IPS DF 6.9 (cell line): ENCODE data around the gene PLCL2.
"Not testable (repeated sequence)": the region's sequence is repeated elsewhere in the genome, so short reads cannot be mapped to it uniquely, and the experiment has no call there.

Experiments used
- DNase-seq: peaks from one replicate; pipeline ENCODE4 v3.0.0-alpha.2; 2013; ENCODE audit warnings: low read depth, low spot score
- H3K27ac ChIP-seq: one replicate; pipeline ENCODE4 v1.5.1; 2013; ENCODE audit warnings: low read length, control low read depth
- H3K27me3 ChIP-seq: 2 replicates; pipeline ENCODE4 v1.6.1; 2013; ENCODE audit warnings: mild to moderate bottlenecking, low read length; ENCODE audit not compliant: control insufficient read depth, insufficient read depth
- H3K36me3 ChIP-seq: 2 replicates; pipeline ENCODE4 v1.6.1; 2013; ENCODE audit warnings: low read length; ENCODE audit not compliant: control insufficient read depth, insufficient read depth
- H3K4me1 ChIP-seq: 2 replicates; pipeline ENCODE4 v1.6.1; 2013; ENCODE audit warnings: low read length; ENCODE audit not compliant: control insufficient read depth, insufficient read depth
- H3K4me3 ChIP-seq: 2 replicates; pipeline ENCODE4 v1.5.1; 2013; ENCODE audit warnings: mild to moderate bottlenecking, low read length
- H3K9me3 ChIP-seq: 2 replicates; pipeline ENCODE4 v1.6.1; 2013; ENCODE audit warnings: low read length, inconsistent platforms; ENCODE audit not compliant: control insufficient read depth, insufficient read depth
- WGBS: extraction: QIAGEN DNeasy Blood & Tissue Kit; methylation state at CpG from one replicate; pipeline ENCODE4 v1.1.7; 2013; ENCODE audit warnings: mixed read lengths, missing lambda C conversion rate; ENCODE audit not compliant: insufficient read length, insufficient coverage; 5-methylcytosine and 5-hydroxymethylcytosine counted together

The PLCL2 gene

DNA sequence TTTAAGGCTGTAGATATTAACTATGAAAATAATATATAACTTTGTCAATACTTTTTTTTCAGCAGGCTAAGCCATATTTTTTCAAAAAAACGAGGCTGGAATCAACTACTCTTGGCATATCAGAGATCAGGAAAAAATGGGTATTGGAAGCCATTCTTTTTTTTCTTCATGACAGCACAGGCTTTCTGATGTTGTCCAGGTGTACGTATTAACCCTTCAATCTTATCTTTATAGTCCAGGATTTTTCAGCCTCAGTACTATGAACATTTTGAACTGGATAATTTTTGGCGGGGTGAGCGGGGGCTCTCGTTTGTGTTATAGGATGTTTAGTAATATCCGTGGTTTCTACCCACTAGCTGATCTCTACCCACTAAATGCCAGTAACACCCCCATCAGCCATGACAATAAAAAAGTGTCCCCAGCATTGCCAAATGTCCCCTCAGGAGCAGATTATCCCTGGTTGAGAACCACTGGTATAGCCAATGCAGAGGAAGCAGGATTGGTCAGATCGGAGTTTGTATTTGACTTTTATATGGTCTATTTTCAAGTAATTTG is 52.0 kb downstream of the PLCL2 start:
- Histone ChIP-seq H3K36me3 (no peaks in the 10 kb centered on the region), H3K27ac (no peak overlapping the region), H3K9me3 (no peaks in the 10 kb centered on the region), H3K27me3 (no peaks in the 10 kb centered on the region), H3K4me1 (no peaks in the 10 kb centered on the region; the same call in 1 of the 2 replicates), H3K4me3 (no peak overlapping the region)
- no CpG with 5 or more reads among the region's 7 CpGs for WGBS
- DNase-seq: no peak

DNA sequence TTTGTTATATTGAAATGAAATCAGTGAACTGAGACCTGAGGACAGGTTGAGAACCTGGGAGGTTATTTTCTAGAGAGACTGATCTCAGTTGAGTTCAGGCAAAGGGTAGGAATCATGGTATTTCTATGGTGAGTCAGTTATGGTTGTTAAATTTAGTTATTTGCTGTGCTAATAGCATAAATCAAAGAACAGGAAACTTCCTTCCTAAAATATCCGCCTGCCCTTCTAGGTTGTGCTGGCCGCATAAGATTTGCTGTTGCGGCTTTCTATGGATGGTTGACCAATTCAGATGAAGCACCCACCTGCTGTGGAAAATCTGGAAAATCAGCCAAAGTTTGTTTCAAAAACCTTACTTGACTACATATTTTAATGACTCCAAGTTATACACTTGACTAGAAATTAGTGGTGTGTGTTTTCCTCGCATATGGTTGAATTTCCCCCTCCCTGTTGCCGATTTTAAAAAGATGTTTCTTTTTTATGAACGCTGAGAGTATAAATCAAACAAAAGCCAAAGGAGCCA is 52.6 kb downstream of the PLCL2 start:
- H3K27me3 ChIP-seq: no peaks in the 10 kb centered on the region
- no peak for DNase-seq
- H3K4me3 ChIP-seq: no peak overlapping the region
- no CpG with 5 or more reads among the region's 6 CpGs for WGBS
- H3K4me1 ChIP-seq: no peaks in the 10 kb centered on the region; the same call in 1 of the 2 replicates
- no peaks in the 10 kb centered on the region for H3K9me3 ChIP-seq
- H3K36me3 ChIP-seq: no peaks in the 10 kb centered on the region
- no peak overlapping the region for H3K27ac ChIP-seq

DNA sequence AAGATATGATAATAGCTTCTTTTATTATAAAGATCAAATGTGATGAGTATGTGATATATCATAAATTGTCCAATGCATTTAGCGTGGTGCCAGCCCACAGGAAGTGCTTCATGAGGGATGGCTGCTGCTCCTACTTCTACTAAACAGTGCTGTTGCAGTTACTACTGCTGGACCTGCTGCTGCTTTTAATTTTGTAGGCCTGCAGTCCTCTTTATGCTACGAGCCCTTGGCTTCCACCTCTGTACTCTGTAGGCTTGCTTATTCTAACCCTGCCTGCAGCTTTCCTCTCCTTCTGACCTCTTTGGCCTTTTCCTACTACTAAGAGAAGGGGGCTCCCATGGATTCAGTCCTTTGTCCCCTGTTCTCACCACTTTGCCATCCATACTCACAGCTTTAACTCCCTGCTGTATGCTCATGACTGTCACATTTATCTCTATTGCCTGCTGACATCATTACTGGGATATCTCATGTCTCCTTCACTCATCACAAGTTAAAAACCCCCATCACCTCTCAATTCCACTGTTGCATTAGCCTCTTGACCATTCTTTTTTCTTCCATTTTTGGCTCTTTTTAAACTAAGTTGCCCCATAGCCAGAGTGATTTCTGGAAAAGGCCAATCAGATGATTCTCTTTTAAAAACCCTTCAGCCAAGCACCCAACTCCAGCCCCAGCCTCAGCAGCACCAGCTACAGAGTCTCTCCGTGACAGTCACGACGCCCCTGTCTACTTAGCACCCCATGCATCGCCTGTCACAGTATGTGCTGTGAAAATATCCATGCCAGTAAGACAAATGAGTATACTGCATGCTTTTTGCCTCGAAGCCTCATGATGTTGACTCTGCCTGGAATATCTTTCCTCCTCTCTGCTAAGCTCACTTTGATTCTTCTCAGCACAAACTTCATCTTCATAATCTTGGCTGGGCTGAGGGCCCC is 56.3 kb downstream of the PLCL2 start:
- Histone ChIP-seq H3K9me3 (no peaks in the 10 kb centered on the region), H3K27me3 (no peaks in the 10 kb centered on the region), H3K36me3 (no peaks in the 10 kb centered on the region), H3K4me3 (no peak overlapping the region), H3K4me1 (no peaks in the 10 kb centered on the region; the same call in 1 of the 2 replicates), H3K27ac (no peak overlapping the region)
- DNase-seq: no peak
- WGBS: no CpG with 5 or more reads among the region's 7 CpGs

DNA sequence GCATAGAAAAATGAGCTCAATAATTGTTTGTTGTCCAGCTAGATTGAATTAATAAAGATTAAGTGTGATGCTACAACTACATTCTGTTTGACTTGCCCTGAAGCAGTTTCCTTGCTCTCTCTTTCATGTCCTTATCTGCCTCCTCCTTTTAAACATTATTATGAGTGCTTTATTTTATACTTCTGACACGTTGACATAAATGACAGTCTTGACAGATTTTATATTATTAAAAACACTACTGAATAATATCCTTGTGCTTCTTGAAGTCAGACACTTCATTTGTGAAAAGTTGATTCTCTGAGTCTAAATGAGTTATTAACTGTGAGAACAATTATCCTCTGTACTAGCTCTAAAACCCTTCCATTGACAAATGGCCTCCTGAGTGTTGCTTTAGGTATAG is 58.2 kb downstream of the PLCL2 start:
- no peaks in the 10 kb centered on the region for H3K27me3 ChIP-seq
- H3K9me3 ChIP-seq: no peaks in the 10 kb centered on the region
- H3K4me1 ChIP-seq: no peaks in the 10 kb centered on the region; the same call in 1 of the 2 replicates
- no peak overlapping the region for H3K4me3 ChIP-seq
- no peak for DNase-seq
- H3K36me3 ChIP-seq: no peaks in the 10 kb centered on the region
- H3K27ac ChIP-seq: no peak overlapping the region
- WGBS: no CpG with 5 or more reads among the region's 1 CpG

DNA sequence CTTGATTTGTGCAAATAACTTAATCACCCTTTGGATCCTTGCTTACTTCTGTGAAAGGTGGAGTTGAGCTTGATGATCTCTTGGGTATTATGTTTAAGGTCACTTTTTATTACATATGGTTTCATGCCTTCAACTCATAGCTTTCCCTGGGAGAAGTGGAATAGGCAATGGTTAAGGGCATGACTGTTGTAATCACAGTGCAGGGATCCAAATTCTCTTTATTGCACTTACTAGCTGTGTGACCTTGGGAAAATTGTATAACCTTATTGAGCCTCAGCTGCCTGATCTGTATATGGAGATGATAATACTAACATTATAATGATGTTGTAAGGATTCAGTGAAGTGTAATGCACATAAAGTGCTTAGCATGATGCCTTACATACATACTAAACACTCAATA is 59.1 kb downstream of the PLCL2 start:
- H3K36me3 ChIP-seq: no peaks in the 10 kb centered on the region
- DNase-seq: no peak
- no peaks in the 10 kb centered on the region for H3K9me3 ChIP-seq
- H3K4me3 ChIP-seq: no peak overlapping the region
- H3K27me3 ChIP-seq: no peaks in the 10 kb centered on the region
- no peak overlapping the region for H3K27ac ChIP-seq
- H3K4me1 ChIP-seq: no peaks in the 10 kb centered on the region; the same call in 1 of the 2 replicates

DNA sequence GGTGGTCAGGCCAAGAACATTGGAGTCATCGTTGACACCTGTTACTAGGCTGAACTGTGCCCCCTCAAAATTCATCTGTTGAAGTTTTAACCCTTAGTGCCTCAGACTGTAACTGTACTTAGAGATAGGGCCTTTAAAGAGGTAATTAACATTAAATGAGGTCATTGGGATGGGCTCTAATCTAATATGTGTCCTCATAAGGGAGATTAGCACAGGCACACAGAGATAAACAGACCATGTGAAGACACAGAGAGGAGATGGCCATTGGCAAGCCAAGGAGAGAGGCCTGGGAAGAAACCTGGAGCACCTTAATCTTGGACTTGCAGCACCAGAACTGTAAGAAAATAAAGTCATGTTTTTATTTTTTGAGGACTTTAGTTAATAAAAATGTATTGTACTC is 59.6 kb downstream of the PLCL2 start:
- Histone ChIP-seq H3K9me3 (no peaks in the 10 kb centered on the region), H3K36me3 (no peaks in the 10 kb centered on the region), H3K27me3 (no peaks in the 10 kb centered on the region), H3K4me1 (no peaks in the 10 kb centered on the region; the same call in 1 of the 2 replicates), H3K4me3 (no peak overlapping the region), H3K27ac (no peak overlapping the region)
- no peak for DNase-seq
- no CpG with 5 or more reads among the region's 1 CpG for whole genome bisulfite sequencing

DNA sequence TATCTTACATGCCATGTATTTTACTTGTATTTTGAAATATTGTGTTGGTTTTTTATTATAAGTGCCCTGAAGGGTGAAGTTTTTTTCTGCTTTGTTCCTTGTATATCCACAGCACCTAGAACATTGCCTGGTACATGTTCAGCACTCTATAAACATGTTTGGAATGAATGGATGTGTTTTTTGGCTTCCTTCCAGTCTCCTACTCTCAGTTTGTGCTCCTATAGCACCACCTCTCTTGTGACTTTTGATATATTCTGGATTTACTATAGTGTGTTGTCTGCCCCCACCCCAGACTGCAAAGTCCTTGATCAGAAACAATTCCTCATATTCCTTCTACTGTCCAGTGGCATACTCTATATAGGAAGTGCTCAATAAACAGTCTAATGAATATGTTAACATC is 60.6 kb downstream of the PLCL2 start:
- no peak overlapping the region for H3K27ac ChIP-seq
- no peaks in the 10 kb centered on the region for H3K36me3 ChIP-seq
- no peaks in the 10 kb centered on the region for H3K9me3 ChIP-seq
- no peaks in the 10 kb centered on the region; the same call in 1 of the 2 replicates for H3K4me1 ChIP-seq
- no peaks in the 10 kb centered on the region for H3K27me3 ChIP-seq
- no peak for DNase-seq
- H3K4me3 ChIP-seq: no peak overlapping the region

DNA sequence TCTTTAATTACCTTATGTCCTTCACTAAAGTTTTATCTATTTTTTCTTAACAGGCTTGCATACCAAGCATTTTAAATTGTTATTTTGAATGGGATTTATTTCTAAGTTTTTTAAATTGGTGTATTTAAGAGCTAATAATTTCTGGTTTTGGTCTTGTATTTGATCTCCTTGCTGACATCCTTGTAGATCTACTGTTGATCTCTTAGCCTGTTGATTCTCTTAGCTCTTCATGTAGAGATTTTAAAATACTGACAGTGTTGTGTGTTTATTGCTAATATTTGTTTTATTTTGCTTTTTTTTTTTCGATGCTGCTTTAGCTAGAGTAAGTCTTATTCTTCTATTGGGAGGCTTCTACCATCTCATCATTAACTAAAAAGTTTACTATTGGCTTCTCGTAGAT is 65.5 kb downstream of the PLCL2 start:
- H3K27ac ChIP-seq: no peak overlapping the region
- no peak for DNase-seq
- no peaks in the 10 kb centered on the region for H3K9me3 ChIP-seq
- WGBS: no CpG with 5 or more reads among the region's 2 CpGs
- no peaks in the 10 kb centered on the region for H3K4me1 ChIP-seq
- H3K36me3 ChIP-seq: no peaks in the 10 kb centered on the region
- H3K27me3 ChIP-seq: no peaks in the 10 kb centered on the region
- H3K4me3 ChIP-seq: no peak overlapping the region

DNA sequence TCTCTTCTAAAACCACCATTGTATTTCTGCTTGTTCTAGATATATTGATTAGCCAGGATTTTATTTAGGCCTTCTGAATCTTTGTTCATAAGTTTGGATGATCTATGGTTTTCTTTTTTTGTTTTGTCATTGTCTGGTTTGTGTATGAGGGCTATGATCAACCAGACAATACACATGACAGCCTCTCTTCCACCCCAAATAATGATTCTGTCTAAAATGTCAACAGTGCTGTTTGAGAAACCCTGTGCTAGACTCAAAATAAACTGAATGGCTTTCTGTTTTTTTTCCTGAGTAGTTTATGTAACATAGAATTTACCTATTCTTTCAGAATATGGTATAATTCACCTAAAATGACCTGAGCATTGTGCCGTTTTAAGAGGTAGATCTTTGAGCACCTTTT is 66.1 kb downstream of the PLCL2 start:
- H3K4me1 ChIP-seq: no peaks in the 10 kb centered on the region
- no peaks in the 10 kb centered on the region for H3K27me3 ChIP-seq
- H3K36me3 ChIP-seq: no peaks in the 10 kb centered on the region
- DNase-seq: no peak
- no CpG with 5 or more reads among the region's 1 CpG for WGBS
- H3K4me3 ChIP-seq: no peak overlapping the region
- H3K9me3 ChIP-seq: no peaks in the 10 kb centered on the region
- H3K27ac ChIP-seq: no peak overlapping the region

DNA sequence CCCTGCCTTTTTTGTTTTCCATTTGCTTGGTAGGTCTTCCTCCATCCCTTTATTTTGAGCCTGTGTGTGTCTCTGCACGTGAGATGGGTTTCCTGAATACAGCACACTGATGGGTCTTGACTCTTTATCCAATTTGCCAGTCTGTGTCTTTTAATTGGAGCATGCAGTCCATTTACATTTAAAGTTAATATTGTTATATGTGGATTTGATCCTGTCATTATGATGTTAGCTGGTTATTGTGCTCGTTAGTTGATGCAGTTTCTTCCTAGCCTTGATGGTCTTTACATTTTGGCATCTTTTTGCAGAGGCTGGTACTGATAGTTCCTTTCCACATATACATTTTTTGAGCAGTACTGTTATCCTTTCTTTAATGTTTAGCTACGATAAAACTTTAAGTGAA is 73.1 kb downstream of the PLCL2 start:
- H3K9me3 ChIP-seq, DNase-seq, H3K27me3 ChIP-seq, H3K36me3 ChIP-seq, H3K4me1 ChIP-seq, H3K4me3 ChIP-seq, H3K27ac ChIP-seq: not testable (repeated sequence)
- no CpG with 5 or more reads among the region's 3 CpGs for WGBS
